ENCODE results near the gene SERINC2. TPM values are rescaled to one million over a fixed set of nuclear protein-coding genes. Genes with fewer than 3 reads are reported as not detected.
"Not testable (repeated sequence)": the region's sequence is repeated elsewhere in the genome, so short reads cannot be mapped to it uniquely, and the experiment has no call there.

The SERINC2 gene
- total and polyA plus RNA-seq, 4 experiments from 2014 or later = 0.11 to 0.18 (median 0.15) TPM; not detected in 1

- intact Hi-C loops (cut with micrococcal nuclease); CTCF ChIA-PET (ENCODE audit: partially characterized antibody); H3K36me3 Mint-ChIP-seq; H3K4me1 Mint-ChIP-seq; H3K4me3 Mint-ChIP-seq; H3K4me1 ChIP-seq (ENCODE audit: insufficient read depth, low read length); H3K27me3 ChIP-seq (ENCODE audit: insufficient read depth, low read length); H3K4me3 ChIP-seq (ENCODE audit: low read length in 2 of 2); H3K9me3 ChIP-seq (ENCODE audit: control insufficient read depth in 1 of 2, low read length in 2 of 2); H3K36me3 ChIP-seq (ENCODE audit: insufficient read depth, low read length); H3K27ac ChIP-seq (ENCODE audit: low read depth, low read length); POLR2A ChIA-PET (ENCODE audit: partially characterized antibody); DNase-seq; H3K27ac Mint-ChIP-seq: not testable (repeated sequence)
- H3K9me3 Mint-ChIP-seq = peaks cover 3 to 24% (median 12%) of the 10 kb centered on the region in 8 donors
- peaks cover 22 to 24% of the 10 kb centered on the region in 2 donors for H3K27me3 Mint-ChIP-seq
These were observed 58.7 kb downstream of the SERINC2 start for GRCh38 chr1:31471452-31472313.

- Mint-ChIP-seq H3K27me3 (peaks cover 22 to 24% of the 10 kb centered on the region in 2 donors), H3K9me3 (peaks cover 0 to 19% (median 10%) of the 10 kb centered on the region in 8 donors)
- DNase-seq; POLR2A ChIA-PET (ENCODE audit: partially characterized antibody); H3K4me3 Mint-ChIP-seq; H3K9me3 ChIP-seq (ENCODE audit: control insufficient read depth in 1 of 2, low read length in 2 of 2); H3K27ac ChIP-seq (ENCODE audit: low read depth, low read length); H3K27ac Mint-ChIP-seq; intact Hi-C loops (cut with micrococcal nuclease); H3K4me1 Mint-ChIP-seq; H3K27me3 ChIP-seq (ENCODE audit: insufficient read depth, low read length); H3K36me3 ChIP-seq (ENCODE audit: insufficient read depth, low read length); CTCF ChIA-PET (ENCODE audit: partially characterized antibody); H3K4me1 ChIP-seq (ENCODE audit: insufficient read depth, low read length); H3K4me3 ChIP-seq (ENCODE audit: low read length in 2 of 2); H3K36me3 Mint-ChIP-seq: not testable (repeated sequence)
These were observed 59.3 kb downstream of the SERINC2 start for GRCh38 chr1:31472314-31472651.

GRCh38 chr1:31472673-31473072 lies 59.7 kb downstream of the SERINC2 start:
- H3K36me3 ChIP-seq (ENCODE audit: insufficient read depth, low read length); H3K4me3 ChIP-seq (ENCODE audit: low read length in 2 of 2); H3K4me3 Mint-ChIP-seq; POLR2A ChIA-PET (ENCODE audit: partially characterized antibody); CTCF ChIA-PET (ENCODE audit: partially characterized antibody); H3K27ac Mint-ChIP-seq; H3K9me3 ChIP-seq (ENCODE audit: control insufficient read depth in 1 of 2, low read length in 2 of 2); H3K4me1 Mint-ChIP-seq; H3K36me3 Mint-ChIP-seq; intact Hi-C loops (cut with micrococcal nuclease); H3K27me3 ChIP-seq (ENCODE audit: insufficient read depth, low read length); DNase-seq; H3K27ac ChIP-seq (ENCODE audit: low read depth, low read length); H3K4me1 ChIP-seq (ENCODE audit: insufficient read depth, low read length): not testable (repeated sequence)
- peaks cover 0 to 15% (median 8%) of the 10 kb centered on the region in 8 donors for H3K9me3 Mint-ChIP-seq
- H3K27me3 Mint-ChIP-seq = peaks cover 22 to 24% of the 10 kb centered on the region in 2 donors

- H3K4me3 Mint-ChIP-seq; H3K27ac Mint-ChIP-seq; H3K4me1 ChIP-seq (ENCODE audit: insufficient read depth, low read length); H3K27ac ChIP-seq (ENCODE audit: low read depth, low read length); H3K4me3 ChIP-seq (ENCODE audit: low read length in 2 of 2); POLR2A ChIA-PET (ENCODE audit: partially characterized antibody); H3K4me1 Mint-ChIP-seq; H3K9me3 Mint-ChIP-seq; H3K36me3 Mint-ChIP-seq; intact Hi-C loops (cut with micrococcal nuclease); CTCF ChIA-PET (ENCODE audit: partially characterized antibody); DNase-seq; H3K27me3 ChIP-seq (ENCODE audit: insufficient read depth, low read length); H3K9me3 ChIP-seq (ENCODE audit: control insufficient read depth in 1 of 2, low read length in 2 of 2); H3K36me3 ChIP-seq (ENCODE audit: insufficient read depth, low read length): not testable (repeated sequence)
- peaks cover 22 to 24% of the 10 kb centered on the region in 2 donors for H3K27me3 Mint-ChIP-seq
These were observed 60.5 kb downstream of the SERINC2 start for GRCh38 chr1:31473508-31473907.

GRCh38 chr1:31474567-31474966 lies 61.6 kb downstream of the SERINC2 start:
- DNase-seq; H3K9me3 ChIP-seq (ENCODE audit: control insufficient read depth in 1 of 2, low read length in 2 of 2); H3K4me1 Mint-ChIP-seq; H3K9me3 Mint-ChIP-seq; intact Hi-C loops (cut with micrococcal nuclease); H3K27me3 ChIP-seq (ENCODE audit: insufficient read depth, low read length); H3K4me1 ChIP-seq (ENCODE audit: insufficient read depth, low read length); H3K4me3 ChIP-seq (ENCODE audit: low read length in 2 of 2); H3K4me3 Mint-ChIP-seq; CTCF ChIA-PET (ENCODE audit: partially characterized antibody); H3K27ac ChIP-seq (ENCODE audit: low read depth, low read length); H3K36me3 Mint-ChIP-seq; POLR2A ChIA-PET (ENCODE audit: partially characterized antibody); H3K36me3 ChIP-seq (ENCODE audit: insufficient read depth, low read length); H3K27ac Mint-ChIP-seq: not testable (repeated sequence)
- H3K27me3 Mint-ChIP-seq = peaks cover 22 to 24% of the 10 kb centered on the region in 2 donors

- H3K4me3 Mint-ChIP-seq = no peak overlapping the region
- Histone ChIP-seq H3K4me3 (ENCODE audit: low read length in 2 of 2) (no peak overlapping the region), H3K36me3 (ENCODE audit: insufficient read depth, low read length) (no peaks in the 10 kb centered on the region), H3K4me1 (ENCODE audit: insufficient read depth, low read length) (peaks cover 3% of the 10 kb centered on the region), H3K9me3 (ENCODE audit: control insufficient read depth in 1 of 2, low read length in 2 of 2) (no peaks in the 10 kb centered on the region), H3K27ac (ENCODE audit: low read depth, low read length) (no peak overlapping the region), H3K27me3 (ENCODE audit: insufficient read depth, low read length) (no peaks in the 10 kb centered on the region)
- H3K27me3 Mint-ChIP-seq = peaks cover 8 to 13% of the 10 kb centered on the region in 2 donors
- ChIA-PET CTCF (ENCODE audit: partially characterized antibody) (no interaction called here), POLR2A (ENCODE audit: partially characterized antibody) (no interaction called here)
- H3K27ac Mint-ChIP-seq = no peak overlapping the region
- intact Hi-C loops (cut with micrococcal nuclease) = no loop called here
- H3K9me3 Mint-ChIP-seq = peaks cover 0 to 19% (median 9%) of the 10 kb centered on the region in 8 donors
- peaks cover 0 to 2% (median 0%) of the 10 kb centered on the region in 4 donors for H3K4me1 Mint-ChIP-seq
- DNase-seq = no peak
- H3K36me3 Mint-ChIP-seq = peaks cover 2 to 5% of the 10 kb centered on the region in 2 donors
These were observed 64.2 kb downstream of the SERINC2 start for GRCh38 chr1:31476891-31477846.

- intact Hi-C loops (cut with micrococcal nuclease) = no loop called here
- Histone ChIP-seq H3K27me3 (ENCODE audit: insufficient read depth, low read length) (no peaks in the 10 kb centered on the region), H3K9me3 (ENCODE audit: control insufficient read depth in 1 of 2, low read length in 2 of 2) (peaks cover 0 to 2% of the 10 kb centered on the region in 2 donors), H3K36me3 (ENCODE audit: insufficient read depth, low read length) (no peaks in the 10 kb centered on the region), H3K4me3 (ENCODE audit: low read length in 2 of 2) (no peak overlapping the region), H3K4me1 (ENCODE audit: insufficient read depth, low read length) (peaks cover 3% of the 10 kb centered on the region), H3K27ac (ENCODE audit: low read depth, low read length) (no peak overlapping the region)
- Mint-ChIP-seq H3K4me3 (no peak overlapping the region), H3K27ac (no peak overlapping the region), H3K4me1 (no peaks in the 10 kb centered on the region), H3K9me3 (peaks cover 0 to 19% (median 9%) of the 10 kb centered on the region in 8 donors), H3K27me3 (peaks cover 6 to 11% of the 10 kb centered on the region in 2 donors), H3K36me3 (peaks cover 2 to 5% of the 10 kb centered on the region in 2 donors)
- ChIA-PET POLR2A (ENCODE audit: partially characterized antibody) (no interaction called here), CTCF (ENCODE audit: partially characterized antibody) (no interaction called here)
- no peak for DNase-seq
These were observed 65.2 kb downstream of the SERINC2 start for GRCh38 chr1:31478167-31478566.

Data from CD4-positive, alpha-beta memory T cell (primary cell).